ENCODE data around the gene DBET. TPM values are rescaled to one million over a fixed set of nuclear protein-coding genes. Genes with fewer than 3 reads are reported as not detected.
"Not testable (repeated sequence)": the region's sequence is repeated elsewhere in the genome, so short reads cannot be mapped to it uniquely, and the experiment has no call there.

DBET gene
- total and polyA plus RNA-seq, 2 of the 13 experiments (the other 11 are each of a cell fraction or from before 2014, with no cell fraction given) = not detected

DNA sequence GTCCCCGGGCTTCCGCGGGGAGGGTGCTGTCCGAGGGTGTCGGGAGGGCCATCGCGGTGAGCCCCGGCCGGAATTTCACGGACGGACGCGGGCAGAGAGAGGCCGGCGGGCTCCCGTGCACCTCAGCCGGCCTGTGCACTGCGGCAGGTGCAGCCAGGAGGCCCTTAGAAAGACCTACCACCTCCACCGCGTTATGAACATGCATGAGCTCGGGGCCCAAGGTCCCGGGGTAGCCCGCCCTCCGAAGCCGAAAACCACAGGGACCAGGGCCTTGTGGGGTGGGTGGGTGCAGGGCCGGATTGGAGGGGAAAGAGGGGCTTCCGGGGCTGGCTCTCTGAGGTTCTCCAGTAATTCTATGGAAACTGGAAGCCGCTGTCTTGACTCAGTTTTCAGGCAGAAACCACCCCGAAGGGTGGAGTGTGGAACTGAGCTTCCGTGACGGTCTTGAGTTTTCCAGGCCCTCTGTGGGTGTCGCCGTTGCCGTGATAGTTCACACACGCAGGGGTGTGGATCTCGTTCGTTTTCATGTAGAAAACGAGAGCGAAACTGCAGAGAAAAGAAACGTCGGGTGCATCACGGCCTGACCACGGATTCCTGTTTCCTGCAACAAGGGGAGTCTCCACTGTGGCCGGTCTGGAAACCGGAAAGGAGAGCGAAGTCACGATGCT lies 41.6 kb upstream of the DBET start:
- H4K20me1 ChIP-seq (ENCODE audit: insufficient read depth, low read length); POLR2A ChIA-PET; DNase-seq (ENCODE audit: low spot score); H3K9me3 ChIP-seq (ENCODE audit: low read length); H3K79me2 ChIP-seq (ENCODE audit: insufficient read depth, low read length); H3K27ac ChIP-seq (ENCODE audit: extremely low read length, insufficient read depth, low read length); H3K36me3 ChIP-seq (replicated peaks in 1 of 2; ENCODE audit: control insufficient read depth in 1 of 2, insufficient read depth in 2 of 2, low read length in 2 of 2); CTCF ChIA-PET (ENCODE audit: low intra/inter-chr PET ratio, low total read pairs); in situ Hi-C loops (cut with HindIII; ENCODE audit: extremely low pct_ligation_motif_present, low pct_unique_long_range_greater_than_20kb); H3K4me2 ChIP-seq (ENCODE audit: low read depth, low read length); intact Hi-C loops (cut with micrococcal nuclease; ENCODE audit: unreplicated experiment); H3K4me3 ChIP-seq (replicated peaks in 1 of 3; ENCODE audit: insufficient read depth in 1 of 3, low read depth in 2 of 3, low read length in 3 of 3); H3K9ac ChIP-seq (ENCODE audit: insufficient read depth, low read depth, low read length); BruUV-seq (replicated peaks); H3K4me1 ChIP-seq (ENCODE audit: insufficient read depth, low read length); H2AFZ ChIP-seq (ENCODE audit: low read length); FAIRE-seq: not testable (repeated sequence)
- peak; percentile 71 for ATAC-seq
- peaks cover 2 to 17% of the 10 kb centered on the region in 2 experiments; a peak in 2 of 5 replicates for H3K27me3 ChIP-seq (ENCODE audit: control insufficient read depth in 1 of 2, insufficient read depth in 2 of 2, low read length in 2 of 2)
- 50% methylated on average over 27 of the region's 47 CpGs for WGBS (ENCODE audit: low lambda C conversion rate)

DNA sequence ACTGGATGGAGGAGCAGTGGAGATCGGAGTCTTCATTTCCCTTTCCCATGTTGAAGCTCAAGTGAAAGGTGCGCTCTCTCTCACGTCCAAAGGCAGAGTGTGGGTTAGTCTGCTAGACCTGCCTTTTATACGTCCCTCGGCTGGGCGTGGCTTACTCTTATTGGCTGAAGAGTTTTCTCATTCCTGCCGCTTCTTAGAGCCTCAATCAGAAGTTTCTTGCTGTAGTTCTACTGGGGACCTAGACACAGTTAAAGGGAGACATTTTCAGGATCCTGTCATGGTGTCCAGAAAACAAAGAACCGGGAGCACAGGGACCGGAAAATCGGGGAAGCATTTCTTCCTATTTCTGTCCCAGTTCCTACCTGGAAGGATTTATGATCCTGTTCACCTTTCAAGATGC lies 37.1 kb upstream of the DBET start, which contains the start of gene FRG2:
TSS of gene FRG2 (minus strand) at position 101 of the 400 bp plus-strand sequence. CDS start at position 49, 52 bp downstream.
- H3K4me3 ChIP-seq (replicated peaks in 1 of 3; ENCODE audit: insufficient read depth in 1 of 3, low read depth in 2 of 3, low read length in 3 of 3); FAIRE-seq; H3K36me3 ChIP-seq (replicated peaks in 1 of 2; ENCODE audit: control insufficient read depth in 1 of 2, insufficient read depth in 2 of 2, low read length in 2 of 2); DNase-seq (ENCODE audit: low spot score); H3K79me2 ChIP-seq (ENCODE audit: insufficient read depth, low read length); H3K27ac ChIP-seq (ENCODE audit: extremely low read length, insufficient read depth, low read length); intact Hi-C loops (cut with micrococcal nuclease; ENCODE audit: unreplicated experiment); CTCF ChIA-PET (ENCODE audit: low intra/inter-chr PET ratio, low total read pairs); ATAC-seq; H3K4me1 ChIP-seq (ENCODE audit: insufficient read depth, low read length); H3K9ac ChIP-seq (ENCODE audit: insufficient read depth, low read depth, low read length); H2AFZ ChIP-seq (ENCODE audit: low read length); BruUV-seq (replicated peaks); H3K9me3 ChIP-seq (ENCODE audit: low read length); POLR2A ChIA-PET; in situ Hi-C loops (cut with HindIII; ENCODE audit: extremely low pct_ligation_motif_present, low pct_unique_long_range_greater_than_20kb); H4K20me1 ChIP-seq (ENCODE audit: insufficient read depth, low read length); H3K27me3 ChIP-seq (ENCODE audit: control insufficient read depth in 1 of 2, insufficient read depth in 2 of 2, low read length in 2 of 2); H3K4me2 ChIP-seq (ENCODE audit: low read depth, low read length): not testable (repeated sequence)
- WGBS (ENCODE audit: low lambda C conversion rate) = 13% methylated on average over 3 of the region's 10 CpGs

DNA sequence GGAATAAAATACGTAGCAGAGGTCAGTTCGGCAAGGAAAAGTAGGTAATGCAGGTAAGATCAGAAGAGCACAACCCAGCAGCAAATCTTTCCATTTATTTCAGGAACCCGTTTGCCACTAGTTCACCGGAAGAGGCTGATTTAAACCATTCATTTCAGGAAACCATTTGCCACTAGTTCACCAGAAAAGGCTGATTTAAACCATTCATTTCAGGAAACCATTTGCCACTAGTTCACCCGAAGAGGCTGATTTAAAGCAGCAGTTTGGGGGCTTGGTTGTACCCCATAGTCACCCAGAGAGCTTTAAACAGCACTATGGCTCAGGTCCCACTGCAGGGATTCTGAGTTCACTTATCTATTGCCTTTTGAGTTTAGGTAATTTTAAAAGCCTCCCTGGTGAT lies 33.0 kb upstream of the DBET start:
- H3K36me3 ChIP-seq (replicated peaks in 1 of 2; ENCODE audit: control insufficient read depth in 1 of 2, insufficient read depth in 2 of 2, low read length in 2 of 2); H3K79me2 ChIP-seq (ENCODE audit: insufficient read depth, low read length); intact Hi-C loops (cut with micrococcal nuclease; ENCODE audit: unreplicated experiment); H3K27ac ChIP-seq (ENCODE audit: extremely low read length, insufficient read depth, low read length); BruUV-seq (replicated peaks); H3K4me3 ChIP-seq (replicated peaks in 1 of 3; ENCODE audit: insufficient read depth in 1 of 3, low read depth in 2 of 3, low read length in 3 of 3); H4K20me1 ChIP-seq (ENCODE audit: insufficient read depth, low read length); H3K27me3 ChIP-seq (ENCODE audit: control insufficient read depth in 1 of 2, insufficient read depth in 2 of 2, low read length in 2 of 2); H3K4me1 ChIP-seq (ENCODE audit: insufficient read depth, low read length); H2AFZ ChIP-seq (ENCODE audit: low read length); FAIRE-seq; ATAC-seq; H3K4me2 ChIP-seq (ENCODE audit: low read depth, low read length); in situ Hi-C loops (cut with HindIII; ENCODE audit: extremely low pct_ligation_motif_present, low pct_unique_long_range_greater_than_20kb); CTCF ChIA-PET (ENCODE audit: low intra/inter-chr PET ratio, low total read pairs); DNase-seq (ENCODE audit: low spot score); POLR2A ChIA-PET; H3K9me3 ChIP-seq (ENCODE audit: low read length); H3K9ac ChIP-seq (ENCODE audit: insufficient read depth, low read depth, low read length): not testable (repeated sequence)
- 0% methylated on average over 1 of the region's 5 CpGs for WGBS (ENCODE audit: low lambda C conversion rate)

Measured in HepG2 (cell line).